ENCODE results near the gene MITF. TPM values are rescaled to one million over a fixed set of nuclear protein-coding genes. Genes with fewer than 3 reads are reported as not detected.

Gene MITF
- total RNA-seq, 1 donor from 2014 or later = not detected

DNA sequence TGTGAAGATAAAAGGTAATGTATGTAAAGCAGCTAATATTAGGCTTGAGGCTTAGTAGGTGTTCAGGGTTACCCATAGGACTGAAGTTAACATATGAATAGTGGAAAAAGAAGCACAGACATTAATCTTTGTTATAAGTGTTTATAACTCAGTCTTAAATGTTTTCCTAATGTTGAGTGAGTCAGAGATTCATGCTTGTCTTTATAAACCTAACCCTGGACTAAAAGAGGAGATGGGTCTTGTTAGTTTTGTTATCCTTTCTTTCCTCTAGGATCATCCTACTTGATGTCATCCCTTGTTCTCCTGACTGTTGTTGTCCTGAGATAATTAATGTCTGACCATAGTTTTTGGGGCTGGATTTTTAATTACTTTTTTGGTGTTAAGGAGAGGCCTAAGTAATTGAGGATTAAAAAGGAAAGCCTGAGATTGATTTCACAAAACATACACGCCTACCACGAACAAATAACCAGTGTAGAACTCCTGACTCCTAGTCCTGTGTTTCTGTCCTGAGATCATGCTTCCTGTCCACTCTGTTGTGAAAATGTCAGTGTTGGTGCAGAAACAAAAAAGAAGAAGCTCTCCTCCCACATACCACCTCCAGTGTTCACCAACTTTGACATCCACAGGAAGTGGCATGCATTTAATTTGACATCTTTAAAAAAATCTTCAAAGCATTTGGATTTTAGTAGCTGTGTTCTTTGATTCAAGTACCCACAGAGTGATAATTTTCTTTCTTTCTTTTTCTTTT, 8.4 kb downstream of the MITF start:
- ATAC-seq (ENCODE audit: low read depth) = no peak
- H3K27me3 Mint-ChIP-seq = no peaks in the 10 kb centered on the region
- intact Hi-C loops (cut with micrococcal nuclease) = no loop called here
- ChIA-PET POLR2A (no interaction called here), CTCF (no interaction called here)
- DNase-seq = no peak
- H3K27ac Mint-ChIP-seq = no peak overlapping the region
- H3K4me3 Mint-ChIP-seq = no peak overlapping the region
- H3K9me3 Mint-ChIP-seq = no peaks in the 10 kb centered on the region
- peaks cover 3% of the 10 kb centered on the region for H3K4me1 Mint-ChIP-seq
- no peaks in the 10 kb centered on the region for H3K36me3 Mint-ChIP-seq (ENCODE audit: low read depth)
- TF ChIP-seq, protein P1, sequence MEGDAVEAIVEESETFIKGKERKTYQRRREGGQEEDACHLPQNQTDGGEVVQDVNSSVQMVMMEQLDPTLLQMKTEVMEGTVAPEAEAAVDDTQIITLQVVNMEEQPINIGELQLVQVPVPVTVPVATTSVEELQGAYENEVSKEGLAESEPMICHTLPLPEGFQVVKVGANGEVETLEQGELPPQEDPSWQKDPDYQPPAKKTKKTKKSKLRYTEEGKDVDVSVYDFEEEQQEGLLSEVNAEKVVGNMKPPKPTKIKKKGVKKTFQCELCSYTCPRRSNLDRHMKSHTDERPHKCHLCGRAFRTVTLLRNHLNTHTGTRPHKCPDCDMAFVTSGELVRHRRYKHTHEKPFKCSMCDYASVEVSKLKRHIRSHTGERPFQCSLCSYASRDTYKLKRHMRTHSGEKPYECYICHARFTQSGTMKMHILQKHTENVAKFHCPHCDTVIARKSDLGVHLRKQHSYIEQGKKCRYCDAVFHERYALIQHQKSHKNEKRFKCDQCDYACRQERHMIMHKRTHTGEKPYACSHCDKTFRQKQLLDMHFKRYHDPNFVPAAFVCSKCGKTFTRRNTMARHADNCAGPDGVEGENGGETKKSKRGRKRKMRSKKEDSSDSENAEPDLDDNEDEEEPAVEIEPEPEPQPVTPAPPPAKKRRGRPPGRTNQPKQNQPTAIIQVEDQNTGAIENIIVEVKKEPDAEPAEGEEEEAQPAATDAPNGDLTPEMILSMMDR (IDR thresholded peaks at IDR 0.05) = no peak

DNA sequence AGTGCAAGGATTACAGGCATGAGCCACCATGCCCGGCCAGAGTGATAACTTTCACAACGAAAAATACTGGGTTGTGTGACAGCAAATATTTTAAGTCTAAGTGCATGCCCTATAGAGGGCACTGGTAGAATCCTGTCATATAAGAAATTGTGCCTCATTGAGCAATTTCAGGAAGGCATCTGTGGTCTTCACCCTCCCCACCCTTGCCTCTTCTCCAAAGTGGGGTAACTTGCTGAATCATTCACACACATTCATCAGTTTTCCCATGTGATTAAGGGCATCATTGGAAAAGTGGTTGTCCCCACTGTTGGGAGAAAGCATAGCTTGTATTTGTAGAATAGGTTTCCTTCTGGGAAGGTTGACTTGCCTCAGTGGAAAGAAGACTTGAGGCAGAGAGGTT, 9.2 kb downstream of the MITF start:
- no peak overlapping the region for H3K27ac Mint-ChIP-seq
- H3K9me3 Mint-ChIP-seq = no peaks in the 10 kb centered on the region
- DNase-seq (no peak), ATAC-seq (ENCODE audit: low read depth) (no peak)
- TF ChIP-seq, protein P1 (IDR thresholded peaks at IDR 0.05) = no peak
- H3K27me3 Mint-ChIP-seq = no peaks in the 10 kb centered on the region
- intact Hi-C loops (cut with micrococcal nuclease) = no loop called here
- no peak overlapping the region for H3K4me3 Mint-ChIP-seq
- ChIA-PET CTCF (no interaction called here), POLR2A (no interaction called here)
- H3K4me1 Mint-ChIP-seq = peaks cover 3% of the 10 kb centered on the region
- no peaks in the 10 kb centered on the region for H3K36me3 Mint-ChIP-seq (ENCODE audit: low read depth)

DNA sequence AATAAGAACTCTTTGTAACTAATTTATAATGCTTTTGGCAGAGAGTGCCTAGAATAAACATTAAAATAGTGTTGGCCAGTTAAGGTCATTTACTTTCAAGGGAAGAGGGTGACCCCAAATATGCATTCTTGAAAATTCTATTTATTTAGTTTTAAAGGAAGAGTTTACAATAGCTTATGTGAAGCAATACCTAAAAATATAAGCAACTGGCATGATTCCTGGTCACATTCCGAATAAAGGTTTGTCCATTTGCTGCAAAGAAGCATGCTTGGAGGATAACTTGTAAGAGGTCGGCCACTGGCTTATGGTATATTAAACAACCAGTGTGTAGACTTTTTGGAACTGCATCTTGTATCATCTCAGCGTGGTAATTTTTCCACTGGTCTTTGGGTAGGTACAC, 10.2 kb downstream of the MITF start:
- CTCF ChIA-PET = no interaction called here
- POLR2A ChIA-PET = no interaction called here
- intact Hi-C loops (cut with micrococcal nuclease) = no loop called here
- Mint-ChIP-seq H3K4me3 (no peak overlapping the region), H3K4me1 (peaks cover 3% of the 10 kb centered on the region), H3K27ac (no peak overlapping the region), H3K9me3 (peaks cover 2% of the 10 kb centered on the region), H3K36me3 (ENCODE audit: low read depth) (no peaks in the 10 kb centered on the region), H3K27me3 (no peaks in the 10 kb centered on the region)
- TF ChIP-seq, protein P1 (IDR thresholded peaks at IDR 0.05) = no peak
- DNase-seq (no peak), ATAC-seq (ENCODE audit: low read depth) (no peak)

DNA sequence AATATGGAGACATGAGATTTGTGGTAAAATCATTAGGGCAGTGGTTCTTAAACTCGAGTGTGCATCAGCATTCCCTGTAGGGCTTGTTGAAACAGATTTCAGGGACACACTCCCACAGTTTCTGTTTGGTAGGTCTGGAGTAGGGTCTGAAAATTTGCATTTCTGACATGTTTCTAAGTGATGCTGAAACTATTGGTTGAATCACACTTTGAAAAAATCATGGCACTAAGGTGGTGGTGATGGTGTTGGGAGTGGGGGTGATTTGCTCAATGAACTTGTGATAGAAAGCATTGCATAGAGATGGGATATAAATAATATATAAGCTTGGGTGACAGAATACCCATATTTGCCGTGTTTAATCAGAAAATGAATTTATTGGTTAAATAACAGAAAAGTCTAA, 11.3 kb downstream of the MITF start:
- H3K4me1 Mint-ChIP-seq = peaks cover 3% of the 10 kb centered on the region
- ChIA-PET POLR2A (no interaction called here), CTCF (no interaction called here)
- H3K9me3 Mint-ChIP-seq = peaks cover 2% of the 10 kb centered on the region
- no peak for DNase-seq
- H3K27me3 Mint-ChIP-seq = no peaks in the 10 kb centered on the region
- no peak overlapping the region for H3K4me3 Mint-ChIP-seq
- H3K27ac Mint-ChIP-seq = no peak overlapping the region
- ATAC-seq (ENCODE audit: low read depth) = no peak
- TF ChIP-seq, protein P1 (IDR thresholded peaks at IDR 0.05) = no peak
- intact Hi-C loops (cut with micrococcal nuclease) = no loop called here
- no peaks in the 10 kb centered on the region for H3K36me3 Mint-ChIP-seq (ENCODE audit: low read depth)

DNA sequence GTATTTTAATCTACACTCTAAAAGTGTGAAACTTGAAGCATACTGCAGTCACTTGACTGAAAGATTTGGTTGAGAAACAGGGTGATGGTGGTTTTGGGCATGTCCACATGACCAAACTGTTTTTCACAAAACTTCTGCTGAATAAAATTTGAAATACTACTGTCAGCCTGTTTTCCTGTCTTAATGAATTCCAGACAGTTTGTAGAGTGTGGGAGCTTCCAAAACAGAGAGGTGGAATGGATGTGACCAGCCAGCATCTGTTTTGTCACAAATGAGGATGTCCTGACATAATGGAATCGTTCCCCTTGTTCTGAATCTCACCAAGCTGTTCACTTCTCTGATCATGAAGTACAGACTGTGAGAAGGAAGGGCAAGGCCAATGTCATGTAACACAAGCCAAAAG, 11.8 kb downstream of the MITF start:
- CTCF ChIA-PET = no interaction called here
- Mint-ChIP-seq H3K9me3 (peaks cover 2% of the 10 kb centered on the region), H3K4me3 (no peak overlapping the region), H3K27ac (no peak overlapping the region), H3K36me3 (ENCODE audit: low read depth) (no peaks in the 10 kb centered on the region), H3K4me1 (peaks cover 3% of the 10 kb centered on the region), H3K27me3 (no peaks in the 10 kb centered on the region)
- intact Hi-C loops (cut with micrococcal nuclease) = no loop called here
- no peak for ATAC-seq (ENCODE audit: low read depth)
- DNase-seq = no peak
- TF ChIP-seq, protein P1 (IDR thresholded peaks at IDR 0.05) = no peak
- POLR2A ChIA-PET = no interaction called here
